Retinal pigment epithelial cell (primary cell): Measurements from ENCODE around the gene UGT8.
"Not testable (repeated sequence)": the region's sequence is repeated elsewhere in the genome, so short reads cannot be mapped to it uniquely, and the experiment has no call there.

ENCODE experiments used
- DNase-seq: peaks from one replicate; pipeline ENCODE4 v3.0.0-alpha.2; 2010; ENCODE audit warnings: low read depth
- H3K4me3 ChIP-seq: 2 replicates; pipeline ENCODE4 v1.5.1; 2011; ENCODE audit warnings: mild to moderate bottlenecking, low read length, control low read depth, moderate library complexity
- TF ChIP-seq, protein P1 (sequence below): conservative IDR thresholded peaks from 2 replicates; pipeline ENCODE4 v1.5.1; 2011; ENCODE audit warnings: low read depth, low read length, control low read depth, inconsistent platforms

UGT8 gene

DNA sequence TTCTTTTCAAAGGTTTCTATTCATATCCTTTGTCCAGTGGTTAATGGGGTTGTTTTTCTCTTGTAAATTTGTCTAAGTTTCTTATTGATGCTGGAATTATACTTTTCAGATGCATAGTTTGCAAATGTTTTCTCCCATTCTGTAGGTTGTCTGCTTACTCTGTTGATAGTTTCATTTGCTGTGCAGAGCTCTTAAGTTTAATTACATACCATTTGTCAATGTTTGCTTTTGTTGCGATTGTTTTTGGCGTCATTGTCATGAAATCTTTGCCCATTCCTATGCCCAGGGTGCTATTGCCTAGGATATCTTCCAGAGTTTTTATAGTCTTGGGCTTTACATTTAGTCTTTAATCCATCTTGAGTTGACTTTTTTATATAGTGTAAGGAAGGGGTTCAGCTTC lies 21.2 kb upstream of the UGT8 start:
- TF ChIP-seq, protein P1, sequence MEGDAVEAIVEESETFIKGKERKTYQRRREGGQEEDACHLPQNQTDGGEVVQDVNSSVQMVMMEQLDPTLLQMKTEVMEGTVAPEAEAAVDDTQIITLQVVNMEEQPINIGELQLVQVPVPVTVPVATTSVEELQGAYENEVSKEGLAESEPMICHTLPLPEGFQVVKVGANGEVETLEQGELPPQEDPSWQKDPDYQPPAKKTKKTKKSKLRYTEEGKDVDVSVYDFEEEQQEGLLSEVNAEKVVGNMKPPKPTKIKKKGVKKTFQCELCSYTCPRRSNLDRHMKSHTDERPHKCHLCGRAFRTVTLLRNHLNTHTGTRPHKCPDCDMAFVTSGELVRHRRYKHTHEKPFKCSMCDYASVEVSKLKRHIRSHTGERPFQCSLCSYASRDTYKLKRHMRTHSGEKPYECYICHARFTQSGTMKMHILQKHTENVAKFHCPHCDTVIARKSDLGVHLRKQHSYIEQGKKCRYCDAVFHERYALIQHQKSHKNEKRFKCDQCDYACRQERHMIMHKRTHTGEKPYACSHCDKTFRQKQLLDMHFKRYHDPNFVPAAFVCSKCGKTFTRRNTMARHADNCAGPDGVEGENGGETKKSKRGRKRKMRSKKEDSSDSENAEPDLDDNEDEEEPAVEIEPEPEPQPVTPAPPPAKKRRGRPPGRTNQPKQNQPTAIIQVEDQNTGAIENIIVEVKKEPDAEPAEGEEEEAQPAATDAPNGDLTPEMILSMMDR: no peak
- no peak for DNase-seq
- H3K4me3 ChIP-seq: no peak overlapping the region

DNA sequence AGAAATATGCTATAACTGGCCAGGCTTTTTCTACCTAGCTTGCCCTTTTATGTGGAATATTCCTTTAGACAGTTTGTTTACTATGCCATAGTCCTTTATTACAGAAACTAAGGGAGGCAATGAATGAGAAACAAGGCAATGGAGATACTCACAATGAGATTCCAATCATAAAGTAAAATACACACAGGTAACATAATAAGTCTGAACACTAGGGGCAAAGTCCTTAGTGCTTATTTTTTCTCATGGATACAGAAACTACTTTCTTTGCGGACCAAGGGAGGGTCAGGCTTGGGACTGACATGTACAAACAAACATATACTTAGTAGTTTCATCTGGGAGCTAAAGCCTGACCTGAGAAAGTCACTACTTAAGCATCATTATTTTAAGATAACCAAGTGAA lies 16.0 kb upstream of the UGT8 start:
- no peak for DNase-seq
- H3K4me3 ChIP-seq: no peak overlapping the region
- TF ChIP-seq, protein P1: no peak

DNA sequence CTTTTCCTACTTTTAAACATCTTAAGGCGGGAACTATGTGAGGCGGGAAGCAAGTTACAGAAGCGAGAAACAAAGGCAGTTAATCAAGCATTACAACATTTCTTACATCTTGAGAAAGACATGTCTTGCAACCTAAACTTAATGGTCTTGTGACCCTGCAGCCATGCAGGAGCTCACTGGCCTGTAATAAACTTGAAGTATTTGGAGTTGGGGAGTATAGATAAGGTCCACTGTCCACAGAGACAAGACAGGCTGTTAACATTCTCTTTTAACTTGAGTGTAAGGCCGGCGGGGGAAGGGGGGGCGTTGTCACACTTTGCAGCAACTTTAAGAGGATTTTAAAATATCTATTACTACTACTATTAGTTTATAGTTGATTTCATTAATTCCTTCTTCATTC lies 10.3 kb upstream of the UGT8 start:
- no peak for DNase-seq
- no peak overlapping the region for H3K4me3 ChIP-seq
- TF ChIP-seq, protein P1: no peak

DNA sequence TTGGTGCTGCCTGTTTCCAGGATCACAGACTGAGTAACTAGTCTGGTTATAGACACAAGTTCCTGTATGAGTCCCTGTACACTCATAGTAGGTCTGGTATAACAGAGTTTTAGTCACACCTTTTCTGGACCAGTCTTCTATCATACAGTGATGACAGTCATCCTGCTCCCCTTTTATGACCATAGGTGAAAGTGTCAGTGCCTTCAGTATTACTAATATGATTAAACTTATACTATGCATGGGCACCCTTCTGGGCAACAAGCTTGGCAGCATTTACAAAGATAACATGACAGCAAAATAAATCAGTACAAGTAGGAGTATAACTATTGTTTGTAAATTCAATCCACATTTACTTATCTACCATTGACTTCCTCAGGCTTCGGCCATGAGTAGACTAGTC lies 8.2 kb upstream of the UGT8 start:
- DNase-seq, H3K4me3 ChIP-seq: not testable (repeated sequence)

DNA sequence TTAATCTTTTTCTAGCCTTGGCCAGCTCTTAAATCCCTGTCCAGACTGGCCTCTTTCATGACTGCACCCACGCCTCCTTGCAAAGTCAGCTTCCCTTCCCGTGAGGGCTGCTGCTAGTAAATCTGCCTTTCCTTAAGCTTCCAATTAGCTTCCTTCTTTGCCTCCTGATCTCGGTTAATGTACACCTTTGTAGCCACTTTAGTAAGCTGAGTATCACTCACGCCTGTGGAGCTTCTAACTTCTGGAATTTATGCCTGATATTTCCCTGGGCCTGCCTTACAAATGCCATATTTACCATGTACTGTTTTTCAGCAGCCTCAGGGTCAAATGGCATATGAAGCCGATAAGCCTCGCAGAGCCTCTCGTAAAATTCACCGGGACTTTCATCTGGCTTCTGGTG lies 5.1 kb upstream of the UGT8 start:
- no peak overlapping the region for H3K4me3 ChIP-seq
- no peak for DNase-seq
- TF ChIP-seq, protein P1: no peak

DNA sequence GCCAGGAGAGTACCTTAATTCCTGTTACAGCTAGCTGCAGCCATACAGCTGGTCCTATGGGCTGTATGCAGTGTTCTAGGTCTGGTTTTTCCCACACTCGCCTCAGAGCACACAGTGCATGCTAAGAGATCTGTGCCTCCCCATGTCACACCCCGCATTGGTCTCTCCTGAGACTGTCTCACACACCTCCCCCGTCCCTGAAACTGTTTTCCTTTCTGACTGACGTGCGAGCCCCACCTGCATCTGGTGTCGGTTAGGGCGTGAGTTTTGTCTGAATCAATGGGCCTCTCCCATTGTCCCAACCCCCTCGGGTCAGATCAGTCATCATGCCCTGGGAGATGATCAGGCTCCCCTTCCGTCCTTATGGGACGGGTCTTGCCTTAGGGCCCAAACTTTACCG lies 3.4 kb upstream of the UGT8 start:
- no peak overlapping the region for H3K4me3 ChIP-seq
- DNase-seq: no peak
- TF ChIP-seq, protein P1: no peak

DNA sequence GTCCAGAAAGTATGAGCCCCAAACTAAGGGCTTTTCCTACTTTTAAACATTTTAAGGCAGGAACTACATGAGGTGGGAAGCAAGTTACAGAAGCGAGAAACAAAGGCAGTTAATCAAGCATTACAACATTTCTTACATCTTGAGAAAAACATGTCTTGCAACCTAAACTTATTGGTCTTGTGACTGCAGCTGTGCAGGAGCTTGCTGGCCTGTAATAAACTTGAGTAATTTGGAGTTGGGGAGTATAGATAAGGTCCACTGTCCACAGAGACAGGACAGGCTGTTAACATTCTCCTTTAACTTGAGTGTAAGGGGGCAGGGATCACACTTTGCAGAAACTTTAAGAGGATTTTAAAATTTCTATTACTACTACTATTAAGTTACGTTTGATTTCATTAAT lies 2.7 kb upstream of the UGT8 start:
- TF ChIP-seq, protein P1: no peak
- H3K4me3 ChIP-seq: no peak overlapping the region
- DNase-seq: no peak
